HG02884 (cell line): ENCODE measurements around the gene KLF16.

Experiments used
- ATAC-seq: cut with Tn5 transposase; IDR thresholded peaks from one replicate; pipeline ENCODE4 v1.9.1; 2021; ENCODE audit warnings: mild to moderate bottlenecking, moderate library complexity; ENCODE audit not compliant: unreplicated experiment

KLF16 gene

GRCh38 chr19:1811942-1812425 is 51.4 kb downstream of the KLF16 start, which contains the start of gene ATP8B3:
Gene ATP8B3 (minus strand): TSS chr19:1812276. CDS start chr19:1811736, 540 bp downstream.
- ATAC-seq, result peak; percentile 9

DNA sequence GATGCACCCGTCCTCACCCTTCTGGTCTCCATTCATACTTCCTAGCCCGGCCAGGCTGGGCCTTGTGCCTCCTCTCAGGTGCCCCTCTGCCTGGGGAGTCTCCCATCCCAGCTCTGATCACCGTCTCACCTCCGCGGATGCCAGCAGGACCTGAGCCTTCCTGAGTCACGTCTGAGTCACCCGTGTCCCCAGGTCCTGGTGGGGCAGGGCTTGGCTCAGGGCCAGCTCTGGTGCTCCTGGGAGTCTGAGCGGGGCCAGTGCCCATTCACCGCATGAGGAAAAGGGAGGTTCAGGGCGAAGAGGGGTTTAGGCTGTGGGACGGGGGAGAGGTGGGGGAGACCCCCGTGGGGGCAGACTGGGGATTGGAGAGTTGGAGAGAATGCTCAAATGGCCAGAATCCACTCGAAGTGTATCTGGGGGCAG is 51.9 kb downstream of the KLF16 start:
- ATAC-seq, result no peak

- ATAC-seq, result no peak
Measured at GRCh38 chr19:1810439-1811160, 52.8 kb downstream of the KLF16 start.

GRCh38 chr19:1809678-1810077 is 53.7 kb downstream of the KLF16 start:
- ATAC-seq, result no peak

DNA sequence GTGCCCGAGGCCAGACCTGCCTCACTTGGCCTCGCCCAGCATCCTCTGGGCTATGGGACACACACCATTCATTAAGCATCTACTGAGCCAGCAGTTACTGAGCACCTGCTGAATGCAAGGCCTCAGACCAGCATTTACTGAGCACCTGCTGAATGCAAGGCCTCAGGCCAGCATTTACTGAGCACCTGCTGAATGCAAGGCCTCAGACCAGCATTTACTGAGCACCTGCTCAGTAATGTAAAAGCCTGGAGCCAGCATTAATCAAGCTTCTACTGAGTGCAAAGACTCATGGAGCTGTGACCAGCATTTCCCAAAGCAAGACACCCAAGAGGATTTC is 55.0 kb downstream of the KLF16 start:
- ATAC-seq, result no peak

- ATAC-seq, result no peak
Measured at GRCh38 chr19:1807695-1808394, 55.5 kb downstream of the KLF16 start.

- ATAC-seq, result no peak
Measured at GRCh38 chr19:1807030-1807694, 56.2 kb downstream of the KLF16 start.

DNA sequence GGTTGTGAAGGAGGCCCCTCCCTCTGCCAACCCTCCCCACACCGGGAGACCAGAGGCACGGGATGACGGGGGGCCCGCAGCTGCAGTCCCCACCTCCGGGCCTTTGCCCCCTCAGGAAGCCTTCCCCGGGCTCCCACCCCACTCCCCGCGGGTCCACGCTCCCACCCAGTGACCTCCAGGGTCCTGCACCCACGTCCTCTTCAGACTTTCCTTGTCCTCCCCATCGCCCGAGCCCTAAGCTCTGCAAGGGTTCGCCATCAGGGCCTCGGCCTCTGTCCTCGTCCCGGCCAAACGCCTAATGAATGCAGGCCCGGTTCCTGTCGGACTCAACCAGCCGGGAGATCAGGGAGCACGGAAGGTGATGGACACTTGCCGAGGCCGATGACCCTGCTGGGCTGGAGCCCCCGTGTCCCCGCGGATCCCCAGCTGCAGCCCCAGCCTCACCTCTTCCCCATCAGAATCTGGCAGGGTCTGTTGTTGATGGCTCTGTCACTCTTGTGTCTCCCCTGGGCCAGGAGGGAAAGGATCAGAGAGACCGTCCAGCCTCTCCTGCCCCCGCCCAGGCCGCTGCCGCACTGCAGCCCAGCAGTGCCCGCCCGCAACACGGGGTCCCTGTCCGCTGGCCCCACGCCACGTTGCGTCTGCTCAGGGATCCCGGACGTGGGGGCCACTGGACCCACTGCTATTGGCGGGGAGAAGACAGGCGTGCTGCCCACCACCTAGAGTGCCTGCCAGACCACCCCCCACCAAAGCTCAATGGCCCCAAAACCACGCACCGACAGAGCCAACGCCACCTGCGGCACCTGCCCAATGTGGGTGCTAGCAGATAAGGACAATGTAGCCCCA is 57.0 kb downstream of the KLF16 start:
- ATAC-seq, result no peak

DNA sequence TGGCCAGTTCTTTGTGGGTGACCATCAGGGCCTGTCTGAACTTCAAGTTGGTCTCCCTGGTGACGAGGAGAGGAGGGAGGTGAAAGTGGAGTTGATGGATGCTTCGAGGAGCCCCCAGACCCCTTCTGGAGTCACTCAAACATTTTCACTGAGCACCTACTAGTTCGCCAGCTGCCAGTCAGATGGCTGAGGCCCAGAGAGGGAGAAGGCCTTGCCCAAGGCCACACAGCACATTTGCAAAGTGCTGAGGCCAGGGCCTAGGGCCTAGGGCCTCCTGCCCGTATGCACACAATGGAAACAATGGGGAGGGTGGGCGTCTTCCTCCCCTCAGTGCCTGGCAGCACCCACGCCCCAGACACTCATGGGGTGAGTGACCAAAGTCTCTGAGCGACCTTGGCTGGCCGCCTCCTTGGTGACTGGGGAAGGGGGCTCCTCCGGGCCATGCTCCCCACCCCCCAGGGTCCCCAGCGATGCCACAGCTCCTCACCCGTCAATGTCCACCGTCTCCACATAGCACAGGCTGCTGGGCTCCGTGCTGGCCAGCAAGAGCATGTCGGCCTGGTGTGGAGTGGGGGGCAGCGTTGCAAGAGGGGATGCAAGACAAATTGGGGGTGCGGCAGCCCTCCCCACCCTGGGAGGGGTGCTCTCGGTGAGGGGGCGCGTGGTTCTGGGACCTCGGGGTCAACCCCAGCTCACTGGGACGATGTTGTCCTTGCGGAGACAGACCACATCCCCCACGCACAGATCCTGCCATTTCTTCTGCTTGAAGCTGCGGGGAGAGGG is 57.8 kb downstream of the KLF16 start:
- no peak for ATAC-seq

GRCh38 chr19:1804858-1805257 is 58.5 kb downstream of the KLF16 start:
- ATAC-seq, result no peak
